HG03025 (cell line): ENCODE measurements around the gene TPRX1.

Source experiments
- ATAC-seq: cut with Tn5 transposase; IDR thresholded peaks from one replicate; pipeline ENCODE4 v1.9.1; 2021; ENCODE audit warnings: mild to moderate bottlenecking, moderate library complexity; ENCODE audit not compliant: unreplicated experiment, low FRiP score

The TPRX1 gene

DNA sequence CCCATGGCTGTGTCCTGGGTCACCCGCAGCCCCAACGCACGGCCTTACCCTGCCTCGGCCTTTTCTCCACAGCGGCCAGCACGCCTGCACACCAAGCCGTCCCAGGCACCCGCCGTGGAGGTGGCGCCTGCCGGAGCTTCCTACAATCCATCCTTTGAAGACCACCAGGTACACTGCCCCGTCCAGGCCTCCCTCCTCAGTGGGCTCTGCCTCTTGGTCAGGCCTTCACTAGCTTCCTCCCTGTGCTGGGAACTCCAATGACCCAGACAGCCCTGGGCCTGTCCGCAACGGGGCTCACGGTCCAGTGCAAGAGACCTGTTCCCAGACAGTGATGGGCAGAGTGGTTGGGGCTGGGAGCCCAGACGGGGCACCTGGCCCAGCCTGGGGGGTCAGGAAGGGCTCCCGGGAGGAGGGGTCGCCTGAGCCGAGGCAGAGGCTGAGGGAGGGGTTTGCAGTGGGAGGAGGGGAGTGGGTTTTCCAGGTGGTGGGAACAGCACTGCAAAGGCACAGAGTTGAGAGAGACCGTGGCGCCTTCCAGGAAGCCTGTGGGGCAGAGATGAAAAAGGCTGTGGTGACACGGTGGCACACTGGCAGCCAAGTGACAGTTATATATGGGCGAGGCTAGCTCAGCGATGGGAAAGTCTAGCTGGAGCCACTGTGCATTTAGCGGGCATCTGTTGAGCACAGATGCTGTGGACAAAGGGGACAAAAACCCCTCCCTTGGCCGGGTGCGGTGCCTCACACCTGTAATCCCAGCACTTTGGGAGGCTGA, 51.7 kb downstream of the TPRX1 start:
- no peak for ATAC-seq
